SW480 (cell line): ENCODE measurements around the gene OSBPL10.
A peak's percentile ranks its signal among the peaks of the same experiment; 100 is the strongest.
"Not testable (repeated sequence)": the region's sequence is repeated elsewhere in the genome, so short reads cannot be mapped to it uniquely, and the experiment has no call there.

Experiments used
- DNase-seq: peaks from one replicate; pipeline ENCODE4 v3.0.0-alpha.2; 2016; ENCODE audit warnings: low spot score

Gene OSBPL10

GRCh38 chr3:31981206-31982181 is at the start of gene OSBPL10, which contains the start of gene ZNF860:
TSS of gene OSBPL10 (minus strand) at chr3:31981262. CDS start at chr3:31981179, 83 bp downstream.
TSS of gene ZNF860 (plus strand) at chr3:31981750. CDS start at chr3:31989080, 7,330 bp downstream.
- DNase-seq: peak; percentile 92

GRCh38 chr3:32026593-32026992 is 45.5 kb upstream of the OSBPL10 start:
- no peak for DNase-seq

- no peak for DNase-seq
These were observed 41.9 kb upstream of the OSBPL10 start for GRCh38 chr3:32022947-32023346.

GRCh38 chr3:32021748-32022147 is 40.7 kb upstream of the OSBPL10 start:
- DNase-seq: no peak

GRCh38 chr3:32021155-32021554 is 40.1 kb upstream of the OSBPL10 start:
- DNase-seq: no peak

GRCh38 chr3:32018757-32019564 is 37.9 kb upstream of the OSBPL10 start:
- peak; percentile 67 for DNase-seq

GRCh38 chr3:32017286-32017685 is 36.2 kb upstream of the OSBPL10 start:
- no peak for DNase-seq

GRCh38 chr3:32015638-32016037 is 34.6 kb upstream of the OSBPL10 start:
- not testable (repeated sequence) for DNase-seq

GRCh38 chr3:32010699-32011098 is 29.6 kb upstream of the OSBPL10 start:
- not testable (repeated sequence) for DNase-seq

GRCh38 chr3:32009957-32010356 is 28.9 kb upstream of the OSBPL10 start:
- DNase-seq: no peak

- DNase-seq: no peak
These were observed 28.0 kb upstream of the OSBPL10 start for GRCh38 chr3:32009101-32009500.

- no peak for DNase-seq
These were observed 23.2 kb upstream of the OSBPL10 start for GRCh38 chr3:32004113-32004765.

- no peak for DNase-seq
These were observed 22.3 kb upstream of the OSBPL10 start for GRCh38 chr3:32003380-32003779.

GRCh38 chr3:32002561-32003368 is 21.7 kb upstream of the OSBPL10 start:
- DNase-seq: no peak

GRCh38 chr3:32000877-32001276 is 19.8 kb upstream of the OSBPL10 start:
- no peak for DNase-seq

- no peak for DNase-seq
These were observed 18.9 kb upstream of the OSBPL10 start for GRCh38 chr3:31999907-32000439.

- DNase-seq: no peak
These were observed 16.4 kb upstream of the OSBPL10 start for GRCh38 chr3:31997500-31997899.

GRCh38 chr3:31996195-31996594 is 15.1 kb upstream of the OSBPL10 start:
- DNase-seq: no peak

- DNase-seq: not testable (repeated sequence)
These were observed 14.0 kb upstream of the OSBPL10 start for GRCh38 chr3:31995026-31995425.

GRCh38 chr3:31993843-31994242 is 12.8 kb upstream of the OSBPL10 start:
- no peak for DNase-seq

GRCh38 chr3:31992995-31993394 is 11.9 kb upstream of the OSBPL10 start:
- DNase-seq: not testable (repeated sequence)
